GM15510 (cell line): Measurements from ENCODE around the gene SMIM7.

Source experiments
- POLR2A ChIP-seq: IDR thresholded peaks from 3 replicates; pipeline ENCODE4 v1.6.1; 2011; ENCODE audit warnings: borderline replicate concordance; ENCODE audit not compliant: insufficient read length; ENCODE audit errors: extremely low read depth

The SMIM7 gene

DNA sequence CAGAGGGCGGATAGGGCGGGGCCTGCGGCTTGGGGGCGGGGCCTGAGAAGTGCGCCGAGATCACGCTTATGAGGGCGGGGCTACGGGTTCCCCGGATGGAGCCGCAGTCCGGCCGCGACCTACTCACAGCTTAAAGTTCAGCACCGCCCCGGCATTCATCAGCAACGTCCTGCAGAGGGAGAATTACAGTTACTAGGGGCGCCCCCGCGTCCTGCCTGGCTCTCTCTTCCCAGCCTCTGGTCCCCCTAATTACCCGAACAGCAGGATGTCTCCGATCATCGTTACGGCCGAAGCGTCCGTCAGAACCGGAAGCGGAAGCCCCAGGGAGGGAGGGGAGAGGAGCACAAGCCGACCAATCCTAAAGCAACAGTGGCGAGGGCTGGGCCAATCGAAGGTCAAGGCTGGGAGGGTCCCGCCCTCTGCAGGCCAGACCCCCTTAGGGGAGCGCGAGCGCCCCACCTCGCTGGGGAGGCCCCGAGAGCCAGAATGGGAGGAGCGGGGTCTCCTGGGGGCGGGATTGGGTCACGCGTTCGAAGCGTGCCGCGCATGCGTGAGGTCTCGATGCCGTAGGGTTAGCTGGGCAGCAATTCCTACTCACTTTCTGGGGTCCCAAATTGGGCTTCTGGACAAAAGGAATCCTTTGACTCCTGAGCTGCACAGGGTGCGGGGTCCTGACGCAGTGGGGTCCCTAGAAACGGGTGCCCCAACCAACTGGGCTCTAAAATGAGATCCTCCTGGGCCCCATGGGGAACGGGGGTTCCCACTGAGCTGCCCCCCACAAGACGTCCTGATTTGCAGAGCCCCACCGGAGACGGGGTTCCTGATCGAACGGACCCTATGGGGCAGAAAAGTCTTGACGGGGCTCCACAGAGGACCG lies at the start of gene SMIM7:
TSS of gene SMIM7 (minus strand) at position 313 of the 877 bp plus-strand sequence. CDS start at position 279, 34 bp downstream.
- TF ChIP-seq POLR2A = peak; percentile 81

GRCh38 chr19:16703677-16704076 lies 43.7 kb upstream of the SMIM7 start:
- no peak for TF ChIP-seq POLR2A

DNA sequence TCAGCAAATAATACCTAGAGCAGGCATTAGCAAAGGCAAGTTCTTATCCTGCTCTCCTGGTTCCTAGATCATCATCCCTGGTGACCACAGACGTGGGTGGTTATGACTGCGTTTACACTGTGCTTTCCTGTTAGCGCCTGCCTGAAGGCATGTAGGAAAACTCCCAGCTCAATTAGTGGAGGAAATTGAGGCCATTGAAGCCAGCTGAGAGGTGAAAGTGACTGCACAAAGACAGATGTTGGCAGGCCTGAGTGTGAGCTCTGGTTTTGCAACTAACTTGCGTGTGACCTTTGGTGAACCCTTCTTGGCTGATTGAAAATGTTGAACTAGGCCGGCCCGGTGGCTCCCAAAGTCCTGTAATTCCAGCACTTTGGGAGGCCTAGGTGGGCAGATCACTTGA lies 42.2 kb upstream of the SMIM7 start:
- TF ChIP-seq POLR2A = no peak

DNA sequence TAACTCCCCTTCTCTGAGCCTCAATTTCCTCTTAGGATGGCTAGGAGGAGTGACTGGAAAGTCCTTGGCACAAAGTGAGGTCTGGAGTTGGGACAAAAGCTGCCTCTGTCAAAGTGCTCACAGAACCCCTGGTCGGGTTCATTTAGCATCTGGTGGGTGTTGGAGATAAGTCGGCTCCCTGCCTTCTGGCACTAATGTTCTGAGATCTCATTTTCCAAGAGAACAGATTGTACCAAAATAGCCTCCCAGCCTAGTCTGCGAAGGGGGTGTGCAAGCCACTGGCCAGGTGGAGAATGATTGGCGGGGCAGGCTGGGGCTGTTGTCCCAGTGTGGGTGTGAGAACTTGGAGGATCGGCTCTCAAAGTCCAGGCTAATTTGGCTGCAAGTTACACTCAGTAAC lies 39.0 kb upstream of the SMIM7 start:
- TF ChIP-seq POLR2A = no peak

- TF ChIP-seq POLR2A = no peak
These were observed 28.1 kb upstream of the SMIM7 start for GRCh38 chr19:16688084-16688483.

GRCh38 chr19:16684216-16684615 lies 24.3 kb upstream of the SMIM7 start:
- TF ChIP-seq POLR2A = no peak

GRCh38 chr19:16682539-16682938 lies 22.6 kb upstream of the SMIM7 start:
- no peak for TF ChIP-seq POLR2A

DNA sequence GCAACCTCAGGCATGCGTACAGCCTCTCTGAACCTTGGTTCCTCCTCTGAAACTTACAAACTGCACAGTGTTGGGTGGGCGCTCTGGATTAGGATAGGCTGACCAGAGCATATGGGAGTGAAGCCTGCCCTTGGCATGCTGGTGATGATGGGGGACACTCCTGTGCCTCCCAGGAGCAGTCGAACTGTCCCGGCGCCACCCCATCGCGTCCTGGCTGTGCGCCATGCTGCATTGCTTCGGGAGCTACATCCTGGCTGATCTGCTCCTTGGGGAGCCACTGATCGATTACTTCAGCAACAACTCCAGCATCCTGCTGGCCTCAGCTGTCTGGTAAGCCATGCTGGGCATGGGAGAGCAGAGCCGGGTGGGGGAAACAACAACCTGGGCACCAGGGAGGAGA lies 19.9 kb upstream of the SMIM7 start:
- no peak for TF ChIP-seq POLR2A

- no peak for TF ChIP-seq POLR2A
These were observed 18.6 kb upstream of the SMIM7 start for GRCh38 chr19:16678498-16678897.

DNA sequence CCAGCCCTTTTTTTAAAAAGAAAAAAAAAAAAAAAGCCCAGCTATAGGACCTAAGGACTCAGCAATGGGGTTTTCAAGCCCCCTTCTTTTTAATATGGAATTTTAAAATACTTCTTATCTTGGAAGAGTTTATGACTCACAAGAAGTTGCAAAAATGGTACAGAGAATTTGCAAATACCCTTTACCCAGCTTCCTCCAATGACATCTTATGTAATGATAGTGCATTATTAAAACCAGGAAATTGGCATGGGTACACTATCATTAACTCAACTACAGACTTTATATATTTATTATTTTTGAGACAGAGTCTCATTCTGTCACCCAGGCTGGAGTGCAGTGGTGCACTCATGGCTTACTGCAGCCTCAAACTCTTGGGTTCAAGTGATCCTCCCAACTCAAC lies 17.1 kb upstream of the SMIM7 start:
- TF ChIP-seq POLR2A = no peak

GRCh38 chr19:16676101-16676798 lies 16.3 kb upstream of the SMIM7 start:
- TF ChIP-seq POLR2A = no peak

- no peak for TF ChIP-seq POLR2A
These were observed 13.3 kb upstream of the SMIM7 start for GRCh38 chr19:16673231-16673630.

DNA sequence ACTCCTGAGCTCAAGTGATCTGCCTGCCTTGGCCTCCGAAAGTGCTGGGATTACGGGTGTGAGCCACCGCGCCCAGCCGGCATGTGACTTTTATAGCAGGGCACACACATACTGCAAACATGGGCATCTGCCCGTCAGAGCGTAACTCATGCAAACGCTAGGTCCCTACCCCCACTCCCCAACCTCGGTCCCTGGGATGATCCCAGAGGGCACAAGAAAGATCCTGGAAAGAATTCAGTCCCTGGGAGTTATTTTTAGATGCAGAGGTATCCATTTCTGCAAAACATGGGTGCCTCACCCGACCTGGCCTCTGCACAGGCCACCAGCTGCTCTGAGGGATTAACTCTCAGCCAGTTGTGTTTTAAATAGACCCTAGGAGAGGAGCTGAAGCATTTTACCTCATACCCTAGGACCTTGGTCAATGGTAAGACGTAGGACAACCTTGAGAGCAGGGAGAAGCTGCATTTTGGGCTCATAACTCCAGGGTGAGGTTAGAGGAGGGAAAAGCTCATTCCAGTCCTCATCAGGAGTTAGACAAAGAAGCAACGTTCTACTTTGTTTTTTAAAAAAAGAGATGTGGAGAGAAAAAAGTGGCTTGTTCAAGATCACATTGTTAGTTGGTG lies 11.8 kb upstream of the SMIM7 start:
- no peak for TF ChIP-seq POLR2A

- no peak for TF ChIP-seq POLR2A
These were observed 10.3 kb upstream of the SMIM7 start for GRCh38 chr19:16670291-16670690.

- TF ChIP-seq POLR2A = no peak
These were observed 8.2 kb upstream of the SMIM7 start for GRCh38 chr19:16668176-16668575.
